NCI-H2196 treated with DMSO at 0.1 percent for 48 hours (cell line): ENCODE data around the gene ADAT3.

ENCODE experiments used
- DNase-seq: peaks from one replicate; lab custom pipeline; 2025; ENCODE audit not compliant: unreplicated experiment; lab: John Stamatoyannopoulos, UW

Gene ADAT3

DNA sequence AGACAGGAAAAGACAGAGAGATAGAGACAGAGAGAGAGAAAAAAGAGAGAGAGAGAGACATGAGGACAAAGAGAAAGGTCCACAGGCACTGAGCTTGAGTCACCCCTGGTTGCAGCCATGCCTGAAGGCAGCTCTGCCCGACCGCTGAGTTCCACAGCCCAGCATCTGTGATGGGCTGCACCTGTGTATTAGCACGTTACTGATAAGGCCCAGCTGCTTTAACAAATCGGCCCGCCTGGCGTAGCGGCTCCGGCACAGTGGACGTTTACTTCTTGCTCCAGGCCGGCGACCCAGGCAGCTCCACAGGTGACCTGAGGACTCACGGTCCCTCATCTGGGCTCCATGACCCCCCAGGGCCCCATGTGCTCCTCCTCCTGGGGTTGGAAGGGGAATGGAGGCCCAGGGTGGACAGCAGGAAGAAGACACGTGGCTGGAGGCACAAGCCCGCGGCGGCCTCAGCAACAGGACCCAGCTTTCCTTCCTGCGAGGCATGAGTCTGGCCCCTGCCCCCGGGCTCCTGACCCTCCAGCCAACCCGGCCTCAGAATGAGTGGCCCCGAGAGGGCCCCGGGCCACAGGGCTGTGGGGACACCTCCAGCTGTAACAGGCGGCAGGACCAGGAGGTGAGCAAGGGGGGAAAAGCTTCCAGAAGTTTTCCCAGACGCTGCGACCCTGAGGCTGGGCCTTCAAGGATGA, 31.9 kb downstream of the ADAT3 start:
- DNase-seq = no peak

GRCh38 chr19:1938071-1938470, 32.9 kb downstream of the ADAT3 start:
- DNase-seq = no peak

DNA sequence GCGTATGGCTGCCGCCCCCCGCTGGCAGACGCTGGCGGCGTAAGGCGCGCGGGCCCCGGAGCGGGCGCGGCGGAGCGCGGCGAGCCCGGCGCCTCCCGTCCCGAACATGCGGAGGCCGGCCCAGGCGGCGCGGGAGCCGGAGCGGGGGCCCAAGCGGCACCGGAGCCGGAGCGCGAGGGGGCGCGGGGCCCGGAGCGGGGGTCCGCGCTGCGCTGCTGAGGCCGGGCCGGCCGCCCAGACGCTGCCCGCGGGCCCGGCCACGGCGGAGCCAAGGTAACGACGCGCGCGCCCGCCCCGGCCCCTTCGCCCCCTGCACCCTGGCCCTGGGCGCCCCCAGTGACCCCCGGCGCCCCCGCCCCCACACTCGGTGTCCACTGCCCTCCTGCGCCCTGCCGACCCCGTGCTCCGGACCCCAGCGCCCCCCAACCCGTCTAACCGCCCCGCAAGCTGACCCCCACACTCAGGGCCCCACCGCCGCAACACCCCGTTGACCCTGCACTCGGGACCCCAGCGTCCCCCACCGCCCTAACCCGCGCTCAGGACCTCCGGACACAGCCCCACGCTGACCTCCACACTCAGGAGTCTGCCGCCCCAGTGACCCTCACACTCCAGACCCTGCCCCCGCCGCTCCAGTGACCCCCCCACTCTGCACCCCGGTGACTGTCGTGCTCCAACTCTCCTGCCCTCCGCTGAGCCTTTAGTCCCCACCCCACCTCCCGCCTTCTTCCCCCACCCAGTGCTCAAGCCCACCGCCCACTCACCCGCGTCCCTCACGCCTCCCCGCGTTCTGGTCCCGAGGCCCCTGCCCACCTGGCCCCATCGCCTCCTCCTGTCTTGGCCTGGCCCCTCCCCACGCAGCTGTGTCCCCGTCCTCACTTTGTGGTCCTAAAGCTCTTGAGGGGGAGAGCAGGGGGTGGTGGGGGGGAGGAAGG, 36.2 kb downstream of the ADAT3 start, which contains the start of gene CSNK1G2:
CSNK1G2 (plus strand) TSS at position 27 of the 932 bp plus-strand sequence. CDS start 28,601 bp downstream, outside the sequence.
- DNase-seq = no peak

GRCh38 chr19:1942078-1942933, 37.1 kb downstream of the ADAT3 start:
- DNase-seq = peak; percentile 12

- no peak for DNase-seq
These were observed 37.8 kb downstream of the ADAT3 start for GRCh38 chr19:1942934-1943555.

DNA sequence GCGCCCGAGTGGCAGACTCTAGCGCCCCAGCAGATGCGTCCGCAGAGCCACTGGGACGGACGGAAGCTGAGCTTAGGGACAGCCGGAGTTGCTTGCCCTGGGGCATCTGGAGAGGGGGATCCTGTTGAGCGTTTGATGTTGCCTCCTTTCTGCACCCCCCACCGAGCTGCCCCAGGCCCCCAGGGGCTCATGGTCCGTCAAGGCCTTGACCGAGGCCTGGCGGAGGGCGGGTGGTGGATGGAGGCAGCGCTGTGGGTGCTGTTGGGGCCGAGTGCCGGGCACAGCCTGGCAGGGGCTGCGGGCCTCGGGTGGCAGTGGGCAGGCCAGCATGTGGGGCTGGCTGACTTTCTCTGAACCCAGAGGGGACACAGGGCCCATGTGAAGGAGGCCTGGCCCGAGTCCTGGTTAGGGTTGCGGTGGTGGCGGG, 38.5 kb downstream of the ADAT3 start:
- no peak for DNase-seq

- DNase-seq = no peak
These were observed 39.1 kb downstream of the ADAT3 start for GRCh38 chr19:1944088-1944915.

DNA sequence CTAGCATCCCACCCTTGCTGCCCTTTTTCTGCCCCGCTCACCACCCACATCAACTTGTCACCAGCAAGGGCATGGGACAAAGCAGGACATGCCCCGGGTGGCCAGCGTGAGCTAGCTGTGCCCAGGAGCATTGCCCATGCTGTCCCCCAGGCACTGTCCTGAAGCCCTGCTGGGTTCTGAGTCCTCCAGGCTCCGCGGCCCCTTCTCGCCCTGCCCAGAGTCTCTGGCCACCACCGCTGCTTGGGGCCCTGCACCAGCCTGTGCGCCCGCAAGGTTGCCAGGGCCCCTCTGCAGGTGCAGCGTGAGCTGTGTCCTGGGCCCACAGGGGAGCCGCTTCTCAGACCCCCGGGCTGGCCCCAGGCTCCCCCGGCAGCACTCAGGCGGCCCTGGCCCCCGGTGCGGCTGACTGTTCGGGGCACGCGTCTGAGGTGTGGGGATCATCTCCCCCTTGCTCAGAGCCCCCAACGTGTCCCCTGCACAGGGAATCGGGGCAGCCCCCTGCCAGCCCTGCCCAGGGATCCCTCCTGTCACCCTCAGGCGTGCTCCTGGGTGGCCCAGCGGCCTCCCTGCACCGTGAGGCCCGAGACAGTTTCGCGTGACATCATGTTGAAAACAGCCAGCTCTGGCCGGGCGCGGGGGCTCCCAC, 39.8 kb downstream of the ADAT3 start:
- DNase-seq = no peak

GRCh38 chr19:1945899-1946298, 40.7 kb downstream of the ADAT3 start:
- DNase-seq = peak; percentile 12

GRCh38 chr19:1947651-1948209, 42.5 kb downstream of the ADAT3 start:
- no peak for DNase-seq

GRCh38 chr19:1949304-1950101, 44.3 kb downstream of the ADAT3 start:
- no peak for DNase-seq

DNA sequence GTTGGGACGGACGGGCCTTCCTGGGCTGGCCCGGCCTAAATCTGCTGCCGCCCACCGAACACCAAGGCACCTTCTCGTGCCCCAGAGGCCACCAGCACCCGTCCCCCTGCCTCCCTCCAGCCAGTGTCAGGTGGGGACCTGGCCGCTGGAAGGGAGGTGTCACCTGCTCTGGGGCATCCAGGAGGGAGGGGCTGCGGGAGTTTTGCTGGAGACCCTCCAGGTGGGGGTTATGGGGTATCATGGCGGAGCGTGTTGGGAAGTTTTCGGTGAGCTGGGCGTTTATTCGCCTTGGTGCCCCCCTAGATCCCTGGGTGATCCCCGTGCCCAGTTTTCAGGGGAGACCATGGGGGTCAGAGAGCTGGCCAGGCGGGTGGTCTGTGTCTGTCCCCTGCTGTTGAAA, 45.4 kb downstream of the ADAT3 start:
- DNase-seq = no peak

DNA sequence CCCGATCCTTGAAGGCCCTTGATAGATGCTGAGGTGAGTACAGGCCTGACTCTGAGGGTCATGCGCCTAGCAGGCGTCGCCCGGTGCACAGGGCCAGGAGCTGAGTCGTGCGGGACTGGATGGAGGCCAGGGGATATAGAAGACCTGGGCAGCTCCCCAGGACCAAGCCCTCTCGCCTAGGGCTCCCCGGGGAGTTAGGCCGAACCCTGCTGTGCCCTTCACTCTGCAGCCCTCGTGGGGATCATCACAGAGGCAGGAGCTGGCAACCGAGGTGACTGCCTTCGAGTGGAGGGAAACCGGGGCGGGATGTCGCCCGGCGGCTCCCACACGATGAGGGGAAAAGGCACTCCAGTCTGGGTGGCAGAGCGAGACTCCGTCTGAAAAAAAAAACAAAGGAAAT, 47.4 kb downstream of the ADAT3 start:
- DNase-seq = no peak

- no peak for DNase-seq
These were observed 47.8 kb downstream of the ADAT3 start for GRCh38 chr19:1953037-1953436.

DNA sequence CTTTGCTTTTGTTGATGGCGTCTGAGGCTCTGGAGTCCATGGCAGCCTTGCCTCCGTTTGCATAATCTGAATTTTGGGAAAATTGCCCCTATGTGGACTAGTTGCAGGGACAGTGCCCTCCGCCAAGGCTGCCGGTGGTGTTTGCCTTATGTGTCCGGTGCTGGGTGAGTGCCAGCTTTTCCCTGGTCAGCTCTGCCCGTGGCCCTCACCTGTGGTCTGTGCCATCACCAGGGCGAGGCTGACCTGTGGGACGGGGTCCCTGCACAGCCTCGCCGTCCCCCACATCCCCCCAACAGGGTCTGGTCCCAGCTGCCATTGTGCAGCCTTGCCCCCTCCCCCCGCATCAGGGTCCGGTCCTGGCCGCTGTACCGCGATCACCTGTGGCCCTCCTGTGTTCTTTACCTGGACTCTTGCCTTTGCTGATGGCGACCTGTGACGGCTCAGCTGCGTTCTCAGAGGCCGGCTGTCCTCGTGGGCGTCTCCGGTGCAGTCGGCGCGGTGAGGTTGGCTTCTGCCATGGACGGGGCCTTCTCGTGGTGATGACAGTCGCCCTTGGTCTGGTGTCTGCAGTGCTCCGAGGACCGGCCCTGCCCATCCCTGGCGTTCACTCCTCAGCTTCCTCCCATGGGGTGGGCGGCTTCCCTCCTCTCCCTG, 48.4 kb downstream of the ADAT3 start:
- no peak for DNase-seq

- no peak for DNase-seq
These were observed 49.3 kb downstream of the ADAT3 start for GRCh38 chr19:1954532-1954933.
